WI38 (cell line): ENCODE data around the gene SUPT7L.

Experiments
- H3K4me3 ChIP-seq: 2 replicates; pipeline ENCODE4 v1.5.1; 2011; ENCODE audit warnings: low read depth, mild to moderate bottlenecking, control low read depth, low read length
- TF ChIP-seq, protein P1 (sequence below): IDR thresholded peaks from 2 replicates; pipeline ENCODE4 v1.5.1; 2012; ENCODE audit warnings: low read depth, mild to moderate bottlenecking, control low read depth, low read length

Gene SUPT7L

GRCh38 chr2:27709326-27709725 is 45.9 kb upstream of the SUPT7L start:
- TF ChIP-seq, protein P1, sequence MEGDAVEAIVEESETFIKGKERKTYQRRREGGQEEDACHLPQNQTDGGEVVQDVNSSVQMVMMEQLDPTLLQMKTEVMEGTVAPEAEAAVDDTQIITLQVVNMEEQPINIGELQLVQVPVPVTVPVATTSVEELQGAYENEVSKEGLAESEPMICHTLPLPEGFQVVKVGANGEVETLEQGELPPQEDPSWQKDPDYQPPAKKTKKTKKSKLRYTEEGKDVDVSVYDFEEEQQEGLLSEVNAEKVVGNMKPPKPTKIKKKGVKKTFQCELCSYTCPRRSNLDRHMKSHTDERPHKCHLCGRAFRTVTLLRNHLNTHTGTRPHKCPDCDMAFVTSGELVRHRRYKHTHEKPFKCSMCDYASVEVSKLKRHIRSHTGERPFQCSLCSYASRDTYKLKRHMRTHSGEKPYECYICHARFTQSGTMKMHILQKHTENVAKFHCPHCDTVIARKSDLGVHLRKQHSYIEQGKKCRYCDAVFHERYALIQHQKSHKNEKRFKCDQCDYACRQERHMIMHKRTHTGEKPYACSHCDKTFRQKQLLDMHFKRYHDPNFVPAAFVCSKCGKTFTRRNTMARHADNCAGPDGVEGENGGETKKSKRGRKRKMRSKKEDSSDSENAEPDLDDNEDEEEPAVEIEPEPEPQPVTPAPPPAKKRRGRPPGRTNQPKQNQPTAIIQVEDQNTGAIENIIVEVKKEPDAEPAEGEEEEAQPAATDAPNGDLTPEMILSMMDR: no peak
- no peak overlapping the region for H3K4me3 ChIP-seq

GRCh38 chr2:27708666-27709065 is 45.3 kb upstream of the SUPT7L start:
- TF ChIP-seq, protein P1: no peak
- no peak overlapping the region for H3K4me3 ChIP-seq

DNA sequence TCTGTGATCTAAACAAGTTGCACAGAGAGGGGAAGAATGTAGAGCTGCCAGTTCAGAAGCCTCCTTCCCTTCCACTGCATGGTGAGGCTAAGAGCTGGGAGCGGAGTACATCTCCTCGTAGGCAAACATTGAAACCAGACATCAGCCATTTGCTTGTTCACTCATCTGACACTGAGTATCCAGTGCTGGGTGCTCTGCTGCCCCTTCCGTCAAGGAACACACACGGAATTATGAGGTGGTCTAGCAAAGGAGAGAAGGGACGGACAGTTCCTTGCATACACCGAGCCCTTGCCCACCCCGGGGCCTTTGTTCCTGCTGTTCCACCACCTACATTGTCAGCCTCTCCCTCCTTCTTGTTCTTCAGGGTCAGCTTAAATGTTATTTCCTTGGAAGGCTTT is 44.8 kb upstream of the SUPT7L start:
- TF ChIP-seq, protein P1: no peak
- no peak overlapping the region for H3K4me3 ChIP-seq

DNA sequence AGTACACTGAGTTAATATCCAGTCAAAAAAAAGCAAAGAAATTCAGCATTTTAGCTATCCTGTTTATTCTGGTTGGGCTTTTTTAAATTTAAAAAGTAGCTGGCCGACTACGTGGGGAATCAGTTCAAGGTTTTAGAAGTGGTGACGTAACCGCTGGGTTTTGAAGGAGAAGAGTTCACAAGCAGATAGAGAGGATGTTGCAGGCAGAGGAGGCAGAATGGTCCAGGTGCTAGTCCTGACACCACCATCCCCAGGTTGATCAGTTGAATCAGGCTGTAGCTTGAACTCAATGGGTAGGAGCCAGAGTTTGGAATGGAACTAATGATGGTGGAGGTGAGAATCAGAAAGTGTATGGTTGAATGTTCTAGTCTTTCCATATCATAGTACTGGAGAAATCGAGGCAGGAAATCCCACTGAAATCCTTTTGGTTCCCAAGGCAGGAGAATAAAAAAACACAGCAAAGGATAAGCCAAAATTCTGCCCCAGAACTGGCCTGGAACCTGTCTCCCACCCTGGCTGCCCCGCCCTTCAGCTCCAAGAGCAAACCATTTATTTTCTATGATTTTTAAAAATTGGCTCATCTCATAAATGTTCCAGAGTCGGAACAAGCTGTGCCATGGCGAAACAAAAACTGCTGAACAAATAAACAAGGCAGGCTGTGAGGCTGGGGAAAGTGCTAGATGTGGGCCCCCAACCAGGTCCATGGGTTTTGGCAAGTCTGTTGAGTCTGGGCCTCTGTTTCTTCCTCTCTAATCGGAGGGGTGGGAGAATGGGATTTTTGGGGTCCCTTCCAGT is 44.2 kb upstream of the SUPT7L start:
- TF ChIP-seq, protein P1: no peak

DNA sequence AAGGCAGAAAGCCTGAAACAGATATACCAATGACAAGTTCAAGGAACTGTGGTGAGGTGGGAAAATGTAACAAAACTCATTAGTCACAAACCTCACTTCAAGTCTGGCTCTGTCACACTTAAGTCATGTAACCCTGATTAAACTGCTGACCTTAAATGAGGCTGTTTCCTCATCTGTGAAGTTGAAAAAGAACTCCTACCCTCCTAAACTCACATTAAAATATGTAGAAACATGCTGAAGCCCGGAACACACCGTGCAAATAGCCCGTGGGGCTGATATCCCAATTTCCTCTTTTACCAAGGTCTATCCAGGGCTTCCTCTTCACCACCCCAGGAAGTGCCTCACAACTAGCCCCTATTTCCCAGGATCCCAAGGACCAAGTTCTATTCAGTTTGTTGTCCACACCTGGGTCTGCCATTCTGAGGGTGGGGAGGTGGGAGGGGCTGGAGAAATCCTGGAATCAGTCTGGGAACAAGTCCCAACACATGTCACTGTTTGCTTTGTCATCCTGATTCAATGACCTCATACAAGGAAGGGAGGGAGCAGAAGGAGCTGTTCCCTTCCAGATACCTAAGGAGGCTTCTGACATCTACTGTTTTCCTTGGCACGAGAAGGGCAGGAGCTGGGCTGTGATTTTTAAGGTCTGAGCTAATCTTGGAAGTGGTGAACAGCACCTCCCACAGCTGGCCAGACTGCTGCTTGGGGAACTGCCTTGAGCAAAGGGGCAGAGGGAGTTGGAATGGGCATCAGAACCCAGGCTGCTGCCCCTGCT is 42.6 kb upstream of the SUPT7L start:
- TF ChIP-seq, protein P1: no peak
- no peak overlapping the region for H3K4me3 ChIP-seq

More for the DNA sequence above, 44.2 kb upstream of the SUPT7L start:
- H3K4me3 ChIP-seq: no peak overlapping the region

- TF ChIP-seq, protein P1: no peak
- H3K4me3 ChIP-seq: no peak overlapping the region
Measured at GRCh38 chr2:27704342-27704876, 41.0 kb upstream of the SUPT7L start.
